Smooth muscle cell (in vitro differentiated cells): ENCODE results near the gene USP20. TPM values are rescaled to one million over a fixed set of nuclear protein-coding genes. Genes with fewer than 3 reads are reported as not detected.

Experiments
- DNase-seq: peaks from one replicate; lab custom pipeline; 2025; ENCODE audit not compliant: unreplicated experiment; lab: John Stamatoyannopoulos, UW
- H2AFZ ChIP-seq: fragments of 200-600 bp; sonication (generic); 2 replicates; pipeline ENCODE4 v1.6.0; 2016; ENCODE audit warnings: antibody characterized with exemption, low read depth, mild to moderate bottlenecking
- H3F3A ChIP-seq: fragments of 200-600 bp; sonication (generic); 2 replicates; pipeline ENCODE4 v1.6.0; 2017; ENCODE audit warnings: antibody characterized with exemption, low read depth
- H3K27ac ChIP-seq: fragments of 200-600 bp; sonication (generic); 2 replicates; pipeline ENCODE4 v1.5.1; 2016; ENCODE audit warnings: low read depth, mild to moderate bottlenecking
- H3K27me3 ChIP-seq: fragments of 200-600 bp; sonication (generic); 2 replicates; pipeline ENCODE4 v1.6.1; 2016; ENCODE audit warnings: low read depth, mild to moderate bottlenecking
- H3K36me3 ChIP-seq: fragments of 200-600 bp; sonication (generic); 2 replicates; pipeline ENCODE4 v1.5.1; 2016; ENCODE audit warnings: low read depth
- H3K4me1 ChIP-seq: fragments of 200-600 bp; sonication (generic); 2 replicates; pipeline ENCODE4 v1.5.1; 2016; ENCODE audit warnings: low read depth
- H3K4me2 ChIP-seq: fragments of 200-600 bp; sonication (generic); 2 replicates; pipeline ENCODE4 v1.6.0; 2016; ENCODE audit warnings: mild to moderate bottlenecking
- H3K4me3 ChIP-seq: fragments of 200-600 bp; sonication (generic); 2 replicates; pipeline ENCODE4 v1.5.1; 2016; ENCODE audit warnings: mild to moderate bottlenecking
- H3K79me2 ChIP-seq: fragments of 200-600 bp; sonication (generic); 2 replicates; pipeline ENCODE4 v1.6.0; 2016; ENCODE audit warnings: low read depth, mild to moderate bottlenecking
- H3K9ac ChIP-seq: fragments of 200-600 bp; sonication (generic); 2 replicates; pipeline ENCODE4 v1.6.0; 2016; ENCODE audit warnings: low read depth
- H3K9me3 ChIP-seq: fragments of 200-600 bp; sonication (generic); replicated peaks from 2 replicates; pipeline ENCODE4 v1.5.1; 2016; ENCODE audit warnings: low read depth
- H4K20me1 ChIP-seq: fragments of 200-600 bp; sonication (generic); 2 replicates; pipeline ENCODE4 v1.6.0; 2016; ENCODE audit warnings: low read depth
- CTCF ChIP-seq: fragments of 200-600 bp; sonication (generic); IDR thresholded peaks from 2 replicates; pipeline ENCODE4 v1.5.1; 2017; ENCODE audit warnings: borderline replicate concordance, mild to moderate bottlenecking, antibody characterized with exemption; ENCODE audit not compliant: insufficient read depth, poor library complexity, severe bottlenecking
- WGBS: methylation state at CpG from one replicate; pipeline ENCODE4 v1.1.7; 2016; ENCODE audit warnings: low lambda C conversion rate; 5-methylcytosine and 5-hydroxymethylcytosine counted together
- polyA plus RNA-seq: library from polyadenylated mRNA; unstranded; fragments of >200 nt; fragmentation: Nextera tagmentation; extraction: Ambion mirVana; gene quantifications from 2 replicates; pipeline ENCODE4 v1.2.1, GENCODE V29; 2016
- total RNA-seq: library from RNA; depleted of rRNA; stranded (reverse); fragments of >200 nt; gene quantifications from 2 replicates; pipeline ENCODE4 v1.2.3, GENCODE V29; 2014

The USP20 gene
- total and polyA plus RNA-seq, 2 experiments from 2014 or later, result 14.6 to 29.7 TPM

- Histone ChIP-seq H3K9ac (no peak overlapping the region), H3K27me3 (no peaks in the 10 kb centered on the region), H3K9me3 (no peaks in the 10 kb centered on the region), H3K4me3 (no peak overlapping the region), H3K4me1 (peaks cover 8% of the 10 kb centered on the region), H2AFZ (no peak overlapping the region), H3K27ac (peak overlapping the region; percentile 83), H3F3A (peaks cover 16% of the 10 kb centered on the region), H3K36me3 (no peaks in the 10 kb centered on the region), H4K20me1 (peaks cover 44% of the 10 kb centered on the region), H3K79me2 (peaks cover 43% of the 10 kb centered on the region), H3K4me2 (no peak overlapping the region)
- WGBS, result 95% methylated on average over 8 of the region's 8 CpGs
- TF ChIP-seq CTCF, result no peak
- DNase-seq, result no peak
These were observed 4.8 kb downstream of the USP20 start for GRCh38 chr9:129840034-129840433.

- WGBS, result 60% methylated on average over 4 of the region's 4 CpGs
- no peaks in the 10 kb centered on the region for H3K9me3 ChIP-seq
- H3F3A ChIP-seq, result peaks cover 16% of the 10 kb centered on the region
- H3K79me2 ChIP-seq, result peaks cover 36% of the 10 kb centered on the region
- no peak for DNase-seq
- H3K4me2 ChIP-seq, result no peak overlapping the region
- H2AFZ ChIP-seq, result no peak overlapping the region
- TF ChIP-seq CTCF, result no peak
- H3K4me1 ChIP-seq, result peaks cover 5% of the 10 kb centered on the region
- H3K4me3 ChIP-seq, result no peak overlapping the region
- H3K9ac ChIP-seq, result no peak overlapping the region
- H3K36me3 ChIP-seq, result no peaks in the 10 kb centered on the region
- H3K27ac ChIP-seq, result no peak overlapping the region
- peaks cover 49% of the 10 kb centered on the region for H4K20me1 ChIP-seq
- H3K27me3 ChIP-seq, result no peaks in the 10 kb centered on the region
These were observed 5.8 kb downstream of the USP20 start for GRCh38 chr9:129841071-129841470.

GRCh38 chr9:129845373-129845772 is 10.1 kb downstream of the USP20 start:
- H3K36me3 ChIP-seq, result no peaks in the 10 kb centered on the region
- no peak overlapping the region for H3K27ac ChIP-seq
- no peak overlapping the region for H3K4me3 ChIP-seq
- TF ChIP-seq CTCF, result no peak
- no peaks in the 10 kb centered on the region for H3K9me3 ChIP-seq
- no peak overlapping the region for H3K4me2 ChIP-seq
- no peaks in the 10 kb centered on the region for H3K4me1 ChIP-seq
- H3F3A ChIP-seq, result no peaks in the 10 kb centered on the region
- DNase-seq, result no peak
- no peak overlapping the region for H3K9ac ChIP-seq
- peaks cover 53% of the 10 kb centered on the region for H4K20me1 ChIP-seq
- peaks cover 16% of the 10 kb centered on the region for H3K79me2 ChIP-seq
- no peaks in the 10 kb centered on the region for H3K27me3 ChIP-seq
- WGBS, result 69% methylated on average over 2 of the region's 2 CpGs
- H2AFZ ChIP-seq, result no peak overlapping the region

- Histone ChIP-seq H4K20me1 (peaks cover 35% of the 10 kb centered on the region), H3K27ac (no peak overlapping the region), H3K27me3 (no peaks in the 10 kb centered on the region), H3K9ac (no peak overlapping the region), H3K4me2 (no peak overlapping the region), H3K4me3 (no peak overlapping the region), H3K36me3 (no peaks in the 10 kb centered on the region), H3K4me1 (no peaks in the 10 kb centered on the region), H3F3A (no peaks in the 10 kb centered on the region), H2AFZ (no peak overlapping the region), H3K79me2 (no peaks in the 10 kb centered on the region), H3K9me3 (no peaks in the 10 kb centered on the region)
- no peak for DNase-seq
- no peak for TF ChIP-seq CTCF
- WGBS, result 79% methylated on average over 4 of the region's 4 CpGs
These were observed 13.6 kb downstream of the USP20 start for GRCh38 chr9:129848712-129849441.
